ENCODE measurements around the gene NELL2.
"Not testable (repeated sequence)": the region's sequence is repeated elsewhere in the genome, so short reads cannot be mapped to it uniquely, and the experiment has no call there.

NELL2 gene

DNA sequence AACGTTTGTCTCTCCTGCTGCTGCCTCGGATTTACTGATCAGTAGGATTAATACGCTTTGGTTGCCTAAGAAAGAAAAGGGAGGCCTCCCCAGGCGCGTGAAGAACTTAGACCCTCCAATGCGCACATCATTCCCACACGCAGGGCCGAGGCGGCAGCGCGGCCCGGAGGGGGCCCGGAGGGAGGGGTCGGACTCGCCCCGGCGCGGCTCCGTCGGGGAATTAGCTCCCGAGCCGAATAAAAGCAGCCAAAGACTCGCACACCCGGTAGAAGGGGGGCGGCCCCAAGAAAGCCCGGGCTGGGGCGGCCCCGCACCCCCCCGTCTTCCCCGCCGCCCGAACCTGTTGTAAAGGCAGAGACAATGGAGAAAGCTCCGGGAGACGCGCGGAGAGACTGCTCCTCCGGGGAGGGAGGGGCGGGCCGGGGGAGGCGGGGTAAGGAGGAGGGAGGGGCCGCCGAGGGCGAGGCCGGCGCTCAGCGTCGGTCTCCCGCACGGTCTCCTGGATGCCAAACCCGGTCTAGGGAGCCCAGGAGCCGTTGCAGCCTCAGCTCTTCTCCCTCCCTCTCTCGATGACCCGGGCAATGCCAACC lies at the start of gene NELL2:
TSS of gene NELL2 (minus strand) at position 362 of the 590 bp plus-strand sequence. CDS start 446 bp downstream, outside the sequence.
- DNase-seq: peak; percentile 45 to 73

GRCh38 chr12:44921736-44922135 lies 45.6 kb upstream of the NELL2 start:
- DNase-seq: no peak

DNA sequence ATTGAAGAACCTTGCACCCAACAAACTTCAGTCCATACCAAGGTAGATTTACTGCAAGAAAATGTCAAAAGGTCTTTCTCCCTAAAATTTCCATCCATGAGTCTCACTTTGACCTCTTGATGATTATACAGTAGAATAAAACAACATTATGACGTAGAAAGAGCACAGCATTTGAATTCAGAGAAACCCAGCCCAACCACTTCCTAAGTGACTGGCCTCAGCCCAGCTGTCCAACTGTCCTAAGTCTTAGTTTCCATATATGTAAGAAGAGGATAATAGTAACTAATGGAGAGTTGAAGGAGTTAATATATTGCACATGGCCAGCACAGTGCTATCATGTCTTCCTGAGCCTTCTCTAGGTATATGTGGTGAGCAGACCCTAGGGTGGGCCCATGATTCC lies 41.0 kb upstream of the NELL2 start:
- DNase-seq: no peak

GRCh38 chr12:44915958-44916357 lies 39.8 kb upstream of the NELL2 start:
- DNase-seq: no peak

GRCh38 chr12:44904321-44904720 lies 28.2 kb upstream of the NELL2 start:
- DNase-seq: no peak

- DNase-seq: not testable (repeated sequence)
Measured at GRCh38 chr12:44898108-44898507, 22.0 kb upstream of the NELL2 start.

- no peak for DNase-seq
Measured at GRCh38 chr12:44889926-44890325, 13.8 kb upstream of the NELL2 start.

- no peak for DNase-seq
Measured at GRCh38 chr12:44889162-44889561, 13.0 kb upstream of the NELL2 start.

DNA sequence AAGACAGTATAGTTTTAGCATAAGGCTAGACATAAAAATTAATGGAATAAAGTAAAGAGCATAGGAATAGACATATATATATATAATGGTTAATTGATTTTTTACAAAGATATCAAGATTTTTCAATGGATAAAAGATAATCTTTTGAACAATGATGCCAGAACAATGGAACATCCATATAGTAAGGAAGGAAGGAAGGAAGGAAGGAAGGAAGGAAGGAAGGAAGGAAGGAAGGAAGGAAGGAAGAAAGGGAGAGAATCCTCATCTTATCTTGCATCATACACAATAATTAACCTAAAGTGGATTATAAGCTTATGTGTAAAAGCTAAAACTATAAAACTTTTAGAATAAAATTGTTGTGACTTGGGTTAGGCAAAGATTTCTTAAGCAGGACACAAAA lies 9.8 kb upstream of the NELL2 start:
- no peak for DNase-seq

DNA sequence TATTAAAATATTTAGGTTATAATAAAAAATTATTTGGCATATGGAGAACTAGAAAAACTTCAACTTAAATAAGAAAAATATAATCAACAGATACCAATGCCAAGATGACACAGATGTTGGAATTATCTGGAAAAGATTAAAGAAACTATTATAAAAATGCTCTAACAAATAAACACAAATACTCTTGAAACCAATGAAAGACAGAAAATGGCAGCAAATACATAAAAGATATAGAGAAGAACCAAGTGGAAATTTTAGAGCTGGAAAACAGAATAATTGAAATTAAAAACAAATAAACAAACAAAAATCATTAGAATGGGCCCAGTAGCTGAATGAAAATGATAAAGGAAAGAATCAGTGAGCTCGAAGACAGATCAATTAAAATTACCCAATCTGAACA lies 5.1 kb upstream of the NELL2 start:
- DNase-seq: no peak

DNA sequence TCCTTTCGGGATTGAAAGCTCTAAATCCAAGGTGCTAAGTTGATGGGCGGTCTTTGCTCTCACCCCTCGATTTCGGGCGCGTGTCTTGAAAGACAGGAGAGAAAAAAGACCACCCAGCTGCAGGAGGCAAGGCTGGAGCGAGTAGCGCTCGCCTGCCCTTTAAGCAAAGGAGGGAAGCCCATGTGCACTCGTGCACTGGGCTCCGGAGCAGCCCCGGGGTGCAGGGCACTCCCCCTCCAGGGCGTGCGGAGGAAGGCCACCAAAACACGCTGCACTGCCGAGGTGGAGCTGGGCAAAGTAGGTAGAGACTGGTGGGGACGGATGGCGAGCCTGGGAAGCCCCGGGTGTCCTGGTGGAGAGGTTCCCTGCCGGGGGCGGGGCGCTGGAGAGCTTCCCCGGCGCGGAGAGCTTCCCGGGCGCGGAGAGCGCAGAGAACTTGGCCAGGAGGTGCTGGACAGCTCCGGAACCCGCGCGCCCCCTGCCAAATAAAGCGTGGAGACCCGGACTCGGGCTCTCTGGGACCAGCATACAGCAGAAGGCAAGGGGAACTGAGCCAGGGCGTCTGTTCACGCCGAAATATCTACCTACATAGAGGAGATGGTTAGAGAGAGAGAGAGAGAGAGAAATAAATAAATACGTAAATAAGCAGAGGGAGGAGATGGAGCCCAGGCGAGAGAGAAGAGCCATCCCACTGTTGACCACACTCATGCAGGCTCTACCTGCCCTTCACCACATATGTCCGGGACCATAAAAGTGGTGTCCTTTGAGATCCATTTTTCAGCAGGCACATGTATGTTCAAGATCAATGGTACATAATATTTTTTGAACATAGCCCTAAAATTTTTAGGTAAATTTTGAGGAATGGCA lies 662 bp upstream of the NELL2 start:
- DNase-seq: peak; percentile 24 to 53

DNA sequence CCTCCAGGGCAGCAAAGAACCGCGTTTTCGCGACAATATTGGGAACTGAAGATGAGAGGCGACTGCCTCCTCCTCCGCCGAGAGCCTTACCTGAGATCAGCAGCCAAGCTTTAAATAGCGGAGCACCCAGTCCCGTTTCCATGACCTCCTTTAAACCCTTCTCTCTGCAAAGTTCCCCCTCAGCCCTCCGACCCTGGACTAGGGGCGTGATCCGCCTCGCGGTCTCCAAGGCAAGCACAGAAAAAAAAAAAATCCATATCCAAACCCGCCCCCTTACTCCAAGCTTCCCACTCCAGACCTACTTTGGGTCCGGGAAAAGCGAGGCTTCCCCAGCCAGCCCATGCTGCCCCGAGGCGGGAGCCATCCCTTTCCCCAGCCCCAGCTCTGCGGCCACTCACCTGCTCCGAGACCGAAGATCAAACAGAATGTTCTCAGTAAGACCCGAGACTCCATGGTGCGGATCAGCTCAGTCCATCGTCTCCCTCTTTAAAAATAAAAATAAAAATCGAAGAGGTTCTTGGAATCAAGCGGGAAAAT lies 630 bp downstream of the NELL2 start:
- peak in 1 of 2 donors; percentile 15 for DNase-seq

DNA sequence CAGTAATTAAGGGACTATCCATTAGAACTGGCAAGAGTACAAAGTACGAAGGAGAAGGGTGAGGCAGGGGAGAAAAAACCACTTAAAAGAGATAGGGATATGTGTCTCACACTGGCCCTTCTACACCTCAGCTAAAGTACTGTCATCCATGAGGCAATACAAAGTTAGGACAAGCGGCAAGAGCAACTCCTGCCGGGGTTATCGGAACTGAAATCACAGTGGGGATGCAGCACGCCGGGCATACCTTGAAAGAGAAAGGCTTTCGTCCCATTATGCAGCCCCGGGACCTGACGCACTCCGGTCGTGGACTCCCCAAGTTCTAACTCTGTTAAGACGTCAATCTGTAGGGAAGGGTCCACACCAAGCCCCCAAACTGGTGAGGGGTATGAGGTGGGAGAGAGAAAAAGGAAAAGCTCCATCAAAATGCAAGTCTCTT lies 1.1 kb downstream of the NELL2 start:
- peak in 1 of 2 donors; percentile 25 for DNase-seq

- peak in 1 of 2 donors; percentile 54 for DNase-seq
Measured at GRCh38 chr12:44873898-44874297, 2.2 kb downstream of the NELL2 start.

- DNase-seq: no peak
Measured at GRCh38 chr12:44869503-44869902, 6.6 kb downstream of the NELL2 start.

DNA sequence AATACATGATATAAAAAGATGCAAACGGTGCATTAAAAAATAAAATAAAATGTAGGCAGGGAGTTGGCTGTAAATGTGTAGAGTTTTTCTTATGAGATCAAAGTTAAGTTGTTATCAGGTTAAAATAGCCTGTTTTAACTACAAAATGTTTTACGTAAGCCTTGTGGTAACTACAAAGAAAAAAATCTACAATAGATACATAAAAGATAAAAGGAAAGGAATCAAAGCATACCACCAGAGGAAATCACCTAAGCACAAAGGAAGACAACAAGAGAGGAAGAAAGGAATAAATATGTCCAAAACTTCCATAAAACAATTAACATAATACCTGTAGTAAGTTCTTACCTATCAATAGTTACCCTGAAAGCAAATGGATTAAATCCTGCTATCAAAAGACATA lies 12.2 kb downstream of the NELL2 start:
- DNase-seq: peak in 1 of 2 donors; percentile 43

GRCh38 chr12:44859998-44860689 lies 16.0 kb downstream of the NELL2 start:
- DNase-seq: no peak

DNA sequence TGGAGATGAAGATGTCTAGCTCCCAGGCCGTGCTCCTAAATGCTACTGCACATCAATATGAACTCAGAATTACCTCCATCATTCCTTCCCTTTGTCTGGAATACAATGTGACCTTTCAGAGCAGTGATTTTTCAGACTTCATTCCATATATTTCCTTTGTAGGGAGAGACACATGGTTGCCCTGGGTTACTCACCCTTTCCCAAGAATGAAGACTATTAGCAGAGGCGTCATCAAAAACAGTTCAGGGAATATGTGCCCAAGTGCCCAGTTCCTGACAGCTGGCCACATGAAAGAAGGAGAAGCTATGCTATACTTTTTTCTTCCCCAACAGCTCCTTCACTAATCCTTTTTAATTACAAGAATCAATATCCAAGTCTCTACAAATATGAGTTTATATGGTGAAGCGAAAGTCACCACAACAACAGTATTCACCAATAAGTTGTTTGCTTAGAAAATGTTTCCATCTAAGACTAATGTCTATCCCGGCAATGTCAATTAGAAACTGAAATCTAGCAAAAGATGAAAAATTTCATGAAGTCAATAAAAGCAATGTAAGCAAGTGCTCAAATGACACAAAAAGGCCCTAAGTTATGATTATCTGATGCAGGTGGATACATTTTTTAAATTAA lies 17.8 kb downstream of the NELL2 start:
- no peak for DNase-seq

DNA sequence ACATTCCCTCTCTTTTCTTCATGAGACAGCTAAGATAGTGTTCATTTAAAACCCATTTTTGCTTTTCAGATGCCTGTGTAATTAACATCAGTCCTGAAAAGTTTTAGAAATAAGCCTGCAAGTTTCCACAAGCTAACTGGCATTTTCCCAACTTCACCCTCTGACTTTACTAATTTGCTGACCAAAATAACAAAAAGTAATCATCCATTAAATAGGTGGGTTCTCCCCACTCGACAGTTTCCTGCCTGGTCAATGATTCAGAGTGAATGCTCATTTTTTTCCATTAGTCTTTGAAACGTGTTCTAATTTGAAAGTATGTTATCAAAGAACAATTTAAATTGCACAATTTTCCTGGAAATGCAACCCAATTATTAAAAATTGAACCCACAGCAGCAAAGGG lies 23.6 kb downstream of the NELL2 start:
- DNase-seq: no peak

DNA sequence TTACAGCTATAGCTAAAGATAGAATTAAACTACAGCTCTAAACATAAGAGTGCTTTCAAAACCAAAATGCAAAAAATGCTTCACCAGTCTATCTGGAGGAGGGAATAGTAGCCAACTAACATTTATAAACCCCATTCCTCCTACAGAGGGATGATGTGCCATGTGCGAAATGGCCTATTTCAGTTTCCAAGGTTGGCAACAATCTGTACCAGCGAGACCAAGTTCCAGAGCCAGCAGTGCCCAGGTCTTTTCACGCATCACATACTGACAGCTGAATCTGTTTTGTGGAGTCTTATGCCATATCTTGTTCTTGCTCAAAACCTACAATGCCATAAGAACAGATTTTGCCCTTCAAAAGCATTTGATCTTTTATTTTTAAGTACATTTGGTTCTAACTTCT lies 24.5 kb downstream of the NELL2 start:
- DNase-seq: no peak

- DNase-seq: no peak
Measured at GRCh38 chr12:44848703-44849085, 27.4 kb downstream of the NELL2 start.

- peak; percentile 73 to 83 for DNase-seq
Measured at GRCh38 chr12:44847888-44848702, 28.0 kb downstream of the NELL2 start.
